Activated CD4-positive, alpha-beta memory T cell treated with anti-CD3 and anti-CD28 coated beads for 36 hours (primary cell): ENCODE results near the gene FGGY. TPM values are rescaled to one million over a fixed set of nuclear protein-coding genes. Genes with fewer than 3 reads are reported as not detected.
"Not testable (repeated sequence)": the region's sequence is repeated elsewhere in the genome, so short reads cannot be mapped to it uniquely, and the experiment has no call there.

Experiments used
- CTCF ChIA-PET: fragments of 350-600 bp; sonication (Branson Sonifier 250); formaldehyde crosslinking; loops from one replicate; lab custom pipeline; 2021; ENCODE audit warnings: antibody characterized with exemption, inconsistent platforms; lab: Charles Lee
- POLR2A ChIA-PET: fragments of 350-600 bp; sonication (Branson Sonifier 250); formaldehyde crosslinking; loops from one replicate; lab custom pipeline; 2021; ENCODE audit warnings: antibody characterized with exemption; lab: Charles Lee
- DNase-seq: peaks from one replicate; pipeline ENCODE4 v3.0.0-alpha.2; 2020
- H3K27ac Mint-ChIP-seq: one replicate; pipeline ENCODE4 v1.8.0; 2021; ENCODE audit warnings: mixed read lengths
- H3K27me3 Mint-ChIP-seq: one replicate; pipeline ENCODE4 v1.8.0; 2021; ENCODE audit warnings: mixed read lengths
- H3K36me3 Mint-ChIP-seq: one replicate; pipeline ENCODE4 v1.8.0; 2021; ENCODE audit warnings: mixed read lengths
- H3K4me1 Mint-ChIP-seq: one replicate; pipeline ENCODE4 v1.8.0; 2021; ENCODE audit warnings: low read depth, mixed read lengths
- H3K4me3 Mint-ChIP-seq: one replicate; pipeline ENCODE4 v1.8.0; 2021; ENCODE audit warnings: mild to moderate bottlenecking, mixed read lengths
- H3K9me3 Mint-ChIP-seq: one replicate; pipeline ENCODE4 v1.8.0; 2021; ENCODE audit warnings: mixed read lengths
- intact Hi-C: fragments of 100-400 bp; cut with micrococcal nuclease; formaldehyde crosslinking; loops from one replicate; pipeline ENCODE4 v1.15.1; 2023
- total RNA-seq, 2 experiments: library from RNA; stranded (reverse); gene quantifications; one replicate each; pipeline ENCODE4 v1.2.3, GENCODE V29; 2021

The FGGY gene
- total RNA-seq, 2 experiments from 2014 or later = 10.2 TPM

DNA sequence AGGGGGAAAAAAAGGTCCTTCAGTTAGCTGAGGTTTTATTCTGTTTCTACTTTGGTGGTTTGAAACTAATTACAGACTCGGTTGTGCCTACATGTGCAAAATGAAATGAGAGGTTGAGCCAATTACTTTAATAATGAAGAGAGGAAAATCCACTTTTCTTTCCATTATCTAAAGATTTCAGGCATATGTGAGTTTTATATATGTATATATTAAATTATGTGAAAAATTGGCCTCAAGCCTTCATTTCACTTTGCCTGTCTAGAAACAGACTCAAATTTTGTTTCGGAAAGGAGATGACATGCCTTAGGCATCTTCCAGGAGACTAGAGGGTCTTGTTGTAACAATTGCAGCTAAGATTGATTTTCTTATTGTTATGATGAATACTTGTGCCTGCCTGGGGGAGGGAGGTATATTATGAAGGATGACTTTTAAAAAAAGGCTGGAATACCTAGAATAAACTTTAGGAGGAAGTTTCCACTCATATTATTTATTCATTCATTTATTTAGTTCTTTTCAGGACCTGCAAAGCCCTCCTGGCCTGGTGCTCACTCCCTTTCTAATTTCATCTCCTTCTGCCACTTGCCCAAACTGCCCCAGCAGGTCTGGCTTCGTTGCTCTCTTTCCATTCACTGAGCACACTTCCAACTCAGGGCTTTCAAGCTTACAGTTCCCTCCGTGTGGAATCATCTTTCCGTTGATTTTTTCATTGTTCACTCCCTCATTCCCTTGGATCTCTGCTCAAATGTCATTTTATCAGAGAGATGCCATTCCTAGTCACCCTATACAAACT is 423.6 kb downstream of the FGGY start:
- CTCF ChIA-PET = no interaction called here
- intact Hi-C loops = no loop called here
- no peak for DNase-seq
- H3K9me3 Mint-ChIP-seq = no peaks in the 10 kb centered on the region
- H3K27ac Mint-ChIP-seq = no peak overlapping the region
- POLR2A ChIA-PET = no interaction called here
- no peak overlapping the region for H3K4me3 Mint-ChIP-seq
- H3K36me3 Mint-ChIP-seq = no peaks in the 10 kb centered on the region
- H3K4me1 Mint-ChIP-seq = no peaks in the 10 kb centered on the region
- H3K27me3 Mint-ChIP-seq = no peaks in the 10 kb centered on the region

DNA sequence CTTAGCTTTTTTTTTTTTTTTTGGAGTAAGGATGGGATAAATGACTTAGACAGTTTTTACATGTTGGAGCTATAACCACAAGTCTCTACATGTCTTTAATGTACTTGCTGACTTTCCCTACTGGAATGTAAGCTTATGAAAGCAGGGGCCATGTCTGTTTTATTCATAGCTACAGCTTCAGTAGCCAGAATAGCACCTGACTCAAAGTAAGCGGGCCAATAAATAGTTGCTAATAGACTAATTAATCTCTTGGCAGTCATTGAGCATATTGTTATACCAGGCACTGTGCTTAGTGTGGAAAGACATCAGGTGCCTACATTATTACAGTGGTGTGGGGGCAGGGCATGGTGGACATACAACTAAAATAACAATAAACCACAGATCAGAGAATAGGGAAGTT is 433.4 kb downstream of the FGGY start:
- intact Hi-C loops = no loop called here

DNA sequence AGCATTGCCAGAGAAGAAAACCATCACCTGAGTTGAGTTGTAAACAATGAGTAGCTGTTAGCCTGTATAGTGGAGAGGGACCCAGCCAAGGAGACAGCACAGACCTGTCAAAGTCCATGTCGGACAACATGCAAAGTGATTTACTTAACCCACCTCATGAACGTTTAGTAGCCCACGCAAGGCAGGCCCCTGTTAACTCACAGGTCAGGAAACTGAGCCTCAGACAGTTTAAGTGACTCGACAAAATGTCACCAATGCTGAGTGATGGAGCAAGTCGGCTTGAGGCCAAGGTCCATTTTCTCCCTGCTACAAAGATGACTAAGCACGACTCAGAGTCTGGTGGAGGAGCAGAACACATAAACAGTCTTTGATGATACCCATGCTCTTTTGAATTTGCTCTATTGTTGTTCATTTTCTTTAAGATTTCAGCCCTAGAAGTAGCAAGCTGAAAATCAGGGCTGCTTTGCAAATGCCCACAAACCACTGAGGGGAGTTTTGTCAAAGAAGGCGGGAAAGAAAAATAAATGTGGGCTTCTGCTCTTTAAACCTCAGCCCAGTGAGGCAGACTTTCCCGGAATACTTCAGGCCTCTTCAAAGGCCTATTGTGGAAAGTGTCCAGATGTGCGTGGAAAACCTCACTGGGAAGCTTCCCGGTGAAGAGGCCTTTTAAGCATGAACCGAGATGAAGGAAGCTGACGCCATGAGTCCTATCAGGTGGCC is 434.0 kb downstream of the FGGY start:
- peak; percentile 28 for DNase-seq
- ChIA-PET CTCF (no interaction called here), POLR2A (interaction anchor here (0.6 kb wide), 2 partner anchors 333 to 709 kb away, joined by 3 to 4 read pairs; no protein-coding TSS in a partner anchor)
- H3K27ac Mint-ChIP-seq = no peak overlapping the region
- no peaks in the 10 kb centered on the region for H3K27me3 Mint-ChIP-seq
- intact Hi-C loops = no loop called here
- peaks cover under 1% of the 10 kb centered on the region for H3K9me3 Mint-ChIP-seq
- H3K4me3 Mint-ChIP-seq = no peak overlapping the region
- peaks cover 7% of the 10 kb centered on the region for H3K36me3 Mint-ChIP-seq
- H3K4me1 Mint-ChIP-seq = peaks cover 11% of the 10 kb centered on the region

More for the DNA sequence above, 433.4 kb downstream of the FGGY start:
- no peaks in the 10 kb centered on the region for H3K9me3 Mint-ChIP-seq
- H3K4me3 Mint-ChIP-seq = no peak overlapping the region
- no peaks in the 10 kb centered on the region for H3K27me3 Mint-ChIP-seq
- H3K27ac Mint-ChIP-seq = no peak overlapping the region
- CTCF ChIA-PET = no interaction called here
- POLR2A ChIA-PET = interaction anchor here (0.6 kb wide), 1 partner anchor 332 kb away, joined by 3 read pairs; no protein-coding TSS in a partner anchor
- peaks cover 4% of the 10 kb centered on the region for H3K36me3 Mint-ChIP-seq
- no peak for DNase-seq
- peaks cover 11% of the 10 kb centered on the region for H3K4me1 Mint-ChIP-seq

DNA sequence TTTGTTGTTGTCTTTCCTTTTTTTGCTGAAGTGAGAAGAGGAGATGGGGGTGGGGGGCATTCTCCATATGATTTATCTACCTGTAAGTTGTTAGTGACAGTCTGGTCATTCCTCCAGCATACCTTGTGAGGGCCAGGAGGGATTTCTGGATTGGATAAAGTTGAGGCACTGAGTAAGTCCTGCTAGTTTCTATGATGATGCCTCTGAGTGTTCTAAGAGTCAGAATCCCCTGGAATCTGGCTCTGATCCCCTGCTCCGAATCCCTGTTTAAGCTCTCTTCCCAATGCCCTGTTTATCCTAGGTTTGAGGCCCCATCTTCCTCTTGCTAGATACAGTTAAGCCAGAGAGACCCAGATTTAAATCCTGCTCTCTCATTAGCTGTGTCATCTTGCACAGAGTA is 434.7 kb downstream of the FGGY start:
- no peak overlapping the region for H3K4me3 Mint-ChIP-seq
- peaks cover 11% of the 10 kb centered on the region for H3K4me1 Mint-ChIP-seq
- ChIA-PET POLR2A (interaction anchor here (0.6 kb wide), 1 partner anchor 710 kb away, joined by 4 read pairs; no protein-coding TSS in a partner anchor), CTCF (no interaction called here)
- peaks cover 13% of the 10 kb centered on the region for H3K36me3 Mint-ChIP-seq
- intact Hi-C loops = no loop called here
- H3K27ac Mint-ChIP-seq = no peak overlapping the region
- peaks cover 7% of the 10 kb centered on the region for H3K9me3 Mint-ChIP-seq
- no peaks in the 10 kb centered on the region for H3K27me3 Mint-ChIP-seq
- DNase-seq = no peak

DNA sequence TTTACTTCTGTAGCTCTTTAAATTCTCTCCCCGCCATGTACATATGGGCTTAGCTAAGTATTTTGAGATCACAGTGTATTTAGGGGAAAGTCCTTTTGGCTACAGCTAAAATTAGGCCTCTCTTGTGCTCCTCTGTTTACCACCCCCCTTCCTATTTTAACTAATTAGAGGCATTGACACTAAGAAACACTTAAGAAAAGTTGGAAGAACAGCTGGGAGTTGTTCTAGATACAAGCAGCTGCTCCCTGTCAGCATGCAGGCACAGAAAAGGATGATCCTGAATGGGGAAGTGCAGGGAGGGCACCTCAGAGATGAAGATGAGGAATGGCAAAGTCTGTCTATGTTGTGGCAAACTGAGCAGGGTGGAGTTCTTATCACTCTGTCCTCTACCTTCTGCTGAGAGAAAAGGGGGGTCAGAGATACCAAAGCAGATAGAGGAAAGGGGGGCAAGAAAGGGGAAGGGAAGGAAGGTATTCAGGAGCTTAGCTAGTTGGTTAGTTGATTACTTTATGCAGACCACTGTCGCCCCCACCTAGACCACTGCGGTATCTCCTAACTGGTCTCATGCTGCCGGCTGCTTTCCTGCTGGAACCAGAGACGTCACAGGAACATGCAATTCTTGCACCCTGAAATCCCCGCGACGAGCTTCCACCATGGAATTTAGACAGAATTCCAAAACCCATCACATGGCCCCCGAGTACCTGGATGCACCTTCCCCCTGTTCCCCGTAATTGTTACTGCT is 435.5 kb downstream of the FGGY start:
- H3K4me1 Mint-ChIP-seq = peaks cover 11% of the 10 kb centered on the region
- DNase-seq = no peak
- no peak overlapping the region for H3K27ac Mint-ChIP-seq
- peaks cover 14% of the 10 kb centered on the region for H3K36me3 Mint-ChIP-seq
- POLR2A ChIA-PET = no interaction called here
- intact Hi-C loops = no loop called here
- CTCF ChIA-PET = no interaction called here
- peaks cover 8% of the 10 kb centered on the region for H3K9me3 Mint-ChIP-seq
- H3K4me3 Mint-ChIP-seq = no peak overlapping the region
- no peaks in the 10 kb centered on the region for H3K27me3 Mint-ChIP-seq

DNA sequence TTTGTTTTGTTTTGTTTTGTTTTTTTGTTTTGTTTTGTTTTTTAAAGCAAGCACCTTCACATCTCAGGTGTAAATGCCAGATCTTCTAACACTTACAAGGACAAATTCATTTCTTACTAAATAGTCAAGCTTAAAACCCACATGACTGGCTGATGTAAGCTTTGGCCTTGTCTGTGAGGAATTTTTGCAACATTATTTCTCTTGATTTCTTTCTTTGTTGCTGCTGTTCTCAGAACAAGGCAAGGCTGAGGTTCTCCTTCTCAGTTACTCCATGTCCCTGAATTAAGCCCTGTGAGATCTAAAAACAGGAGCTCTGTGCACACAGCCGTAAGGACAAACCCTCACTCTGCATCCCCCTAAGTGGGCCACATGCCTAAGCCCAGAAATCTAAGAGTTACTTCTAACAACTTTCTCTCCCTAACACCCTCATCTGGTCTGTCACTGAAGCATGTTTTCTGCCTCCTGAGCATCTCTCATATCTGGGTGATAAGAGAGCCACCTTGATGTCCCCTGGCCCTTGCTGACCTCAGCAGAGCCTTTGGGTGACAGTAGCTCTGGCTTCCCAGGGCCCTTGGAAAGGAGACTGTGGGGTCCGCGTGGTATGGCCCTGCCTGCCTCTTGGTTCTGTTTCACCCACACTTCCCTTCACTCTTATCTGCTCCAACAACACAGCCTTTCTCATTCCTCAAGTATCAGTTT is 436.7 kb downstream of the FGGY start:
- Mint-ChIP-seq H3K36me3 (peaks cover 16% of the 10 kb centered on the region), H3K4me3 (no peak overlapping the region), H3K9me3 (peaks cover 8% of the 10 kb centered on the region), H3K27me3 (no peaks in the 10 kb centered on the region), H3K4me1 (peaks cover 11% of the 10 kb centered on the region), H3K27ac (no peak overlapping the region)
- DNase-seq = no peak
- ChIA-PET CTCF (interaction anchor here (1.4 kb wide), 1 partner anchor 26 kb away, joined by 4 read pairs; no protein-coding TSS in a partner anchor), POLR2A (no interaction called here)
- intact Hi-C loops = no loop called here

DNA sequence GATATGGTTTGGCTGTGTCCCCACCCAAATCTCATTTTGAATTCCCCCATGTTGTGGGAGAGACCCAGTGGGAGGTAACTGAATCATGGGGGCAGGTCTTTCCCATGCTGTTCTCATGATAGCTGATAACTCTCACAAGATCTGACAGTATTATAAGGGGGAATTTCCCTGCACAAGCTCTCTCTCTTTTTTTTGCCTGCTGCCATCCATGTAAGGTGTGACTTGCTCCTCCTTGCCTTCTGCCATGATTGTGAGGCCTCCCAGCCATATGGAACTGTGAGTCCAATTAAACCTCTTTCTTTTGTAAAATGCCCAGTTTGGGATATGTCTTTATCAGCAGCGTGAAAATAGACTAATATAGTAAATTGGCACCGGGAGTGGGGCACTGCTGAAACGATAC is 439.0 kb downstream of the FGGY start:
- DNase-seq, H3K9me3 Mint-ChIP-seq, H3K4me3 Mint-ChIP-seq, H3K27me3 Mint-ChIP-seq, intact Hi-C loops, POLR2A ChIA-PET, H3K27ac Mint-ChIP-seq: not testable (repeated sequence)
- H3K36me3 Mint-ChIP-seq = peaks cover 16% of the 10 kb centered on the region
- CTCF ChIA-PET = interaction anchor here (1.2 kb wide), 1 partner anchor 23 kb away, joined by 3 read pairs; no protein-coding TSS in a partner anchor
- H3K4me1 Mint-ChIP-seq = peaks cover 10% of the 10 kb centered on the region

DNA sequence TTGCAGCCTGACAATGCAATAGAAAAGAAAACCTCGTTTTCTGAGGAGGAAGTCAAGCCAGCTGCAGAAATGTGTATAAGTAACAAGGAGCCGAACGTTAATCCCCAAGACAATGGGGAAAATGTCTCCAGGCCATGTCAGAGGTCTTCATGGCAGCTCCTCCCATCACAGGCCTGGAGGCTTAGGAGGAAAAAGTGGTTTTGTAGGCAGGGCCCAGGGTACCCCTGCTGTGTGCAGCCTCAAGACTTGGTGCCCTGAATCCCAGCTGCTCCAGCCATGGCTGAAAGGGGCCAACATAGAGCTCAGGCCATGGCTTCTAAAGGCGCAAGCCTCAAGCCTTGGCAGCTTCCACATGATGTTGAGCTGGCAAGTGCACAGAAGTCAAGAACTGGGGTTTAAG is 439.9 kb downstream of the FGGY start:
- Mint-ChIP-seq H3K4me1 (peaks cover 2% of the 10 kb centered on the region), H3K36me3 (peaks cover 16% of the 10 kb centered on the region), H3K27me3 (no peaks in the 10 kb centered on the region), H3K27ac (no peak overlapping the region), H3K9me3 (peaks cover 8% of the 10 kb centered on the region), H3K4me3 (no peak overlapping the region)
- intact Hi-C loops = no loop called here
- ChIA-PET POLR2A (no interaction called here), CTCF (no interaction called here)
- no peak for DNase-seq

DNA sequence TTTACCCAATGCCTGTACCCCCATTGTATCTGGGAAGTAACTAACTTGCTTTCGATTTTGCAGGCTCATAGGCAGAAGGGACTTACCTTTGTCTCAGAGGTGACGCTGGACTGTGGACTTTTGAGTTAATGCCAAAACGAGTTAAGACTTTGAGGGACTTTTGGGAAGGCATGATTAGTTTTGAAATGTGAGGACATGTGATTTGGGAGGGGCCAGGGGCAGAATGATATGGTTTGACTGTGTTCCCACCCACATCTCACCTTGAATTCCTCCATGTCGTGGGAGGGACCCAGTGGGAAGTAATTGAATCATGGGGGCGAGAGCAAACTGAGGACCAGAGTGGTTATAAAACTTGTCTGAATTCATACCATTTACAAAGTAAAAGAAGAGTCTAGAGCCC is 440.7 kb downstream of the FGGY start:
- H3K4me1 Mint-ChIP-seq = no peaks in the 10 kb centered on the region
- no peak for DNase-seq
- no peaks in the 10 kb centered on the region for H3K27me3 Mint-ChIP-seq
- no peak overlapping the region for H3K4me3 Mint-ChIP-seq
- peaks cover 8% of the 10 kb centered on the region for H3K9me3 Mint-ChIP-seq
- POLR2A ChIA-PET = no interaction called here
- CTCF ChIA-PET = no interaction called here
- intact Hi-C loops = no loop called here
- no peak overlapping the region for H3K27ac Mint-ChIP-seq
- H3K36me3 Mint-ChIP-seq = peaks cover 16% of the 10 kb centered on the region

DNA sequence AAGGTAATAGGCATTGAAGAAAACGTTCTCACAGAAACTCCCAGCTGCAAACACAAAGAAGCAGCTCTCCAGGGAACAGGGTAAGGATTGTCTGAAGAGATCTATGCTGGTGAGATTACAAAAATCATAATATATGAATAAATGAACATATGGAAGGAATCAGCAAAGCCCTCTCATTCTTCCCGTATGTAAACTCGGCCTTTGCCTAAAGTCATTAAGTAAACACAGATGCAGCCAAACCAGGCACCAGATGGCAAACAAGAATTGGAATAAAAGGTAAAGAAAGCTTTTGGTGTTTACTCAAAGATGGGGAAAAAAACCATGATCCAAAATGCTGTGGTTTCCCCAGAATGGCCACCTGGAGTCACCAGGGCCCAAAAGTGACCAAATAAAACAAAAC is 441.3 kb downstream of the FGGY start:
- Mint-ChIP-seq H3K36me3 (peaks cover 16% of the 10 kb centered on the region), H3K4me3 (no peak overlapping the region), H3K27ac (no peak overlapping the region), H3K9me3 (peaks cover 8% of the 10 kb centered on the region), H3K27me3 (no peaks in the 10 kb centered on the region), H3K4me1 (no peaks in the 10 kb centered on the region)
- intact Hi-C loops = no loop called here
- ChIA-PET CTCF (no interaction called here), POLR2A (no interaction called here)
- DNase-seq = no peak

DNA sequence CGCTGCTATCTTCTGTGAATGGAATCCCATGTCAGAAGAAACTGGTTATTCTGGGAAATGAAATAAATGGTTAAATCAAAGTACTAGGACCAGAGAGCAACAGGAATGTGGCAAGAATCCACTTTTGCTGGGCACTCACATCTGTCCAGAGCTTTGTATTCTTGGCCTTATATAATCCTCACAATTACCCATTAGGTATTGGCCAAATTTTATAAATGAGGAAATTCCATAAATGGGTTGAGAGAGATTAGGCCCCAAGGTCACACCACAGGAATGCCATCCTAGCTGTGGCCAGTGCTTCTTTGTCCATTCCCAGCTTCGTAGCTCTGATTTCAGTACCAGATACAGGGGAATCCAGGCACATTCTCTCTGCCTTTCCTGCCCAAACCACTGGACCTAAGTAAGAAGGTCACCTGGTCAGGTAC is 441.7 kb downstream of the FGGY start:
- no peaks in the 10 kb centered on the region for H3K27me3 Mint-ChIP-seq
- ChIA-PET POLR2A (no interaction called here), CTCF (no interaction called here)
- H3K4me3 Mint-ChIP-seq = no peak overlapping the region
- H3K9me3 Mint-ChIP-seq = peaks cover 8% of the 10 kb centered on the region
- DNase-seq = no peak
- H3K4me1 Mint-ChIP-seq = no peaks in the 10 kb centered on the region
- peaks cover 16% of the 10 kb centered on the region for H3K36me3 Mint-ChIP-seq
- intact Hi-C loops = no loop called here
- no peak overlapping the region for H3K27ac Mint-ChIP-seq
